SU-DHL-6 (cell line): ENCODE measurements around the gene SLC9A9.

ENCODE experiments used
- EZH2phosphoT487 ChIP-seq: fragments of 200-600 bp; sonication (generic), shearing (Covaris generic); conservative IDR thresholded peaks from 2 replicates; pipeline ENCODE4 v1.6.1; 2018; ENCODE audit warnings: mild to moderate bottlenecking, antibody characterized with exemption, low read length, moderate library complexity, mixed read lengths
- TF ChIP-seq, protein P1 (sequence below): fragments of 200-600 bp; sonication (generic); IDR thresholded peaks from one replicate; pipeline ENCODE4 v1.5.1; 2017; ENCODE audit warnings: antibody characterized with exemption, mild to moderate bottlenecking, low read length, moderate library complexity; ENCODE audit not compliant: insufficient read depth, poor library complexity, severe bottlenecking

DNA sequence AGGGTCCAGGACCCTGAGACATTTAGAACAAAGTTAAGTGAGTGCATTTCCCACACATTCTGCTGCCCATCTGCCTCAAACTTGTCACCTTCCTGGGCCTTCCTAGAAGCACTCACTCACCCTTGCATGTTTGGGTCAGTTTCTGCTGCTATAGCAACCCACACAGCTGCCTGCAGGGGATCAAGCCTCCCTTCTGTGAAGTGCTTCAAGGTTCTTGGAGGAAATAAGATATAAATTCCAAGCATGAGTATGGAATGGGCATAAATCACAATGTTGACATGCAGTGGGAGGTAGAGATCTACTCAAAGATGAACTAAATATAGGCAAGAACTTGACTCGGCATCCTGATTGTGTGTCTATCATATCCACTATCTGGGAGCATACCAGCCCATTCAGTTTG is 140.4 kb downstream of the SLC9A9 start:
- TF ChIP-seq EZH2phosphoT487: no peak
- TF ChIP-seq, protein P1, sequence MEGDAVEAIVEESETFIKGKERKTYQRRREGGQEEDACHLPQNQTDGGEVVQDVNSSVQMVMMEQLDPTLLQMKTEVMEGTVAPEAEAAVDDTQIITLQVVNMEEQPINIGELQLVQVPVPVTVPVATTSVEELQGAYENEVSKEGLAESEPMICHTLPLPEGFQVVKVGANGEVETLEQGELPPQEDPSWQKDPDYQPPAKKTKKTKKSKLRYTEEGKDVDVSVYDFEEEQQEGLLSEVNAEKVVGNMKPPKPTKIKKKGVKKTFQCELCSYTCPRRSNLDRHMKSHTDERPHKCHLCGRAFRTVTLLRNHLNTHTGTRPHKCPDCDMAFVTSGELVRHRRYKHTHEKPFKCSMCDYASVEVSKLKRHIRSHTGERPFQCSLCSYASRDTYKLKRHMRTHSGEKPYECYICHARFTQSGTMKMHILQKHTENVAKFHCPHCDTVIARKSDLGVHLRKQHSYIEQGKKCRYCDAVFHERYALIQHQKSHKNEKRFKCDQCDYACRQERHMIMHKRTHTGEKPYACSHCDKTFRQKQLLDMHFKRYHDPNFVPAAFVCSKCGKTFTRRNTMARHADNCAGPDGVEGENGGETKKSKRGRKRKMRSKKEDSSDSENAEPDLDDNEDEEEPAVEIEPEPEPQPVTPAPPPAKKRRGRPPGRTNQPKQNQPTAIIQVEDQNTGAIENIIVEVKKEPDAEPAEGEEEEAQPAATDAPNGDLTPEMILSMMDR: no peak
